CD14-positive monocyte (primary cell): ENCODE data around the gene GALK2. TPM values are rescaled to one million over a fixed set of nuclear protein-coding genes. Genes with fewer than 3 reads are reported as not detected.

ENCODE experiments used
- DNase-seq, 3 donors: peaks; one replicate each; pipeline ENCODE4 v3.0.0-alpha.2; 2011 to 2022
- H2AFZ ChIP-seq: 2 replicates; pipeline ENCODE4 v1.6.0; 2012; ENCODE audit warnings: mild to moderate bottlenecking, low read depth, low read length, inconsistent platforms; ENCODE audit not compliant: insufficient read depth, poor library complexity, severe bottlenecking
- H3K27ac ChIP-seq, 2 donors: 1 replicate in 1 of 2; 2 replicates in 1 of 2; pipeline ENCODE4 v1.5.1; 2012 to 2013; ENCODE audit warnings: low read length in 2 of 2, control low read depth in 1 of 2, inconsistent platforms in 1 of 2, low read depth in 1 of 2, mild to moderate bottlenecking in 1 of 2
- H3K27me3 ChIP-seq, 2 donors: one replicate each; pipeline versions ENCODE4 v1.6.0 to v1.6.1; 2011 to 2013; ENCODE audit warnings: low read length in 2 of 2; ENCODE audit not compliant: control insufficient read depth in 2 of 2, insufficient read depth in 2 of 2
- H3K36me3 ChIP-seq, 2 donors: replicated peaks in 1 of 2; 1 replicate in 1 of 2; 2 replicates in 1 of 2; pipeline versions ENCODE4 v1.5.1 to v1.6.1; 2012 to 2013; ENCODE audit warnings: low read length in 2 of 2, control low read depth in 1 of 2, inconsistent platforms in 1 of 2, mild to moderate bottlenecking in 1 of 2; ENCODE audit not compliant: insufficient read depth in 2 of 2, control insufficient read depth in 1 of 2
- H3K4me1 ChIP-seq, 2 donors: 1 replicate in 1 of 2; 2 replicates in 1 of 2; pipeline versions ENCODE4 v1.5.1 to v1.6.1; 2012 to 2013; ENCODE audit warnings: low read length in 2 of 2, control low read depth in 1 of 2, inconsistent platforms in 1 of 2, mild to moderate bottlenecking in 1 of 2, moderate library complexity in 1 of 2; ENCODE audit not compliant: insufficient read depth in 2 of 2, control insufficient read depth in 1 of 2
- H3K4me2 ChIP-seq: replicated peaks from 2 replicates; pipeline ENCODE3; 2012; ENCODE audit warnings: low read length, moderate library complexity, mild to moderate bottlenecking; ENCODE audit not compliant: poor library complexity, severe bottlenecking; ENCODE audit errors: extremely low read depth
- H3K4me3 ChIP-seq, 3 experiments: fragments of 200-600 bp in 1 of 3; sonication (generic) in 1 of 3; replicated peaks in 1 of 3; 1 replicate in 2 of 3; 2 replicates in 1 of 3; pipeline ENCODE4 v1.5.1; 2011 to 2013; ENCODE audit warnings: low read length in 3 of 3, mild to moderate bottlenecking in 3 of 3, control low read depth in 2 of 3, low read depth in 2 of 3, inconsistent platforms in 1 of 3, moderate library complexity in 1 of 3
- H3K79me2 ChIP-seq: 2 replicates; pipeline ENCODE4 v1.6.0; 2012; ENCODE audit warnings: mild to moderate bottlenecking, control low read depth, inconsistent platforms, low read length, moderate library complexity; ENCODE audit not compliant: insufficient read depth
- H3K9ac ChIP-seq: 2 replicates; pipeline ENCODE4 v1.6.0; 2017; ENCODE audit warnings: low read length, mild to moderate bottlenecking; ENCODE audit not compliant: insufficient read depth, poor library complexity, severe bottlenecking
- H3K9me3 ChIP-seq, 2 donors: replicated peaks in 1 of 2; 1 replicate in 1 of 2; 2 replicates in 1 of 2; pipeline versions ENCODE4 v1.5.1 to v1.6.1; 2012 to 2013; ENCODE audit warnings: low read length in 2 of 2, control low read depth in 1 of 2; ENCODE audit not compliant: control insufficient read depth in 1 of 2, insufficient read depth in 1 of 2
- H4K20me1 ChIP-seq: 2 replicates; pipeline ENCODE4 v1.6.0; 2012; ENCODE audit warnings: mild to moderate bottlenecking, low read length, control low read depth, moderate library complexity; ENCODE audit not compliant: insufficient read depth
- H3K27ac Mint-ChIP-seq, 7 donors: one replicate each; pipeline ENCODE4 v1.8.0; 2020; ENCODE audit warnings: mild to moderate bottlenecking in 7 of 7, mixed read lengths in 7 of 7, moderate library complexity in 6 of 7, inconsistent platforms in 2 of 7
- H3K27me3 Mint-ChIP-seq, 3 donors: one replicate each; pipeline ENCODE4 v1.8.0; 2021 to 2022; ENCODE audit warnings: low read depth in 3 of 3, mild to moderate bottlenecking in 3 of 3, mixed read lengths in 3 of 3, moderate library complexity in 3 of 3, inconsistent platforms in 1 of 3
- H3K36me3 Mint-ChIP-seq, 2 donors: one replicate each; pipeline ENCODE4 v1.8.0; 2020; ENCODE audit warnings: mixed read lengths in 2 of 2, inconsistent platforms in 1 of 2, mild to moderate bottlenecking in 1 of 2
- H3K4me1 Mint-ChIP-seq: one replicate; pipeline ENCODE4 v1.8.0; 2020; ENCODE audit warnings: mild to moderate bottlenecking, mixed read lengths
- H3K4me3 Mint-ChIP-seq, 2 donors: one replicate each; pipeline ENCODE4 v1.8.0; 2020; ENCODE audit warnings: mild to moderate bottlenecking in 2 of 2, mixed read lengths in 2 of 2, moderate library complexity in 1 of 2
- H3K9me3 Mint-ChIP-seq, 7 donors: one replicate each; pipeline ENCODE4 v1.8.0; 2020 to 2022; ENCODE audit warnings: mixed read lengths in 7 of 7, mild to moderate bottlenecking in 6 of 7, moderate library complexity in 6 of 7, inconsistent platforms in 2 of 7
- CTCF ChIP-seq: fragments of 200-600 bp; IDR thresholded peaks from one replicate; pipeline ENCODE4 v1.8.0; 2022; ENCODE audit warnings: antibody characterized with exemption, mild to moderate bottlenecking
- WGBS: methylation state at CpG from one replicate; pipeline ENCODE4 v1.1.5; 2013; ENCODE audit warnings: missing lambda C conversion rate; ENCODE audit not compliant: insufficient coverage; 5-methylcytosine and 5-hydroxymethylcytosine counted together
- intact Hi-C, 2 donors: fragments of 100-400 bp; cut with micrococcal nuclease; formaldehyde crosslinking; loops; one replicate each; pipeline versions ENCODE4 v1.15.0 to v1.15.1; 2023
- polyA plus RNA-seq, 3 donors: library from polyadenylated mRNA; depleted of rRNA in 1 of 3; unstranded in 2 of 3; stranded (reverse) in 1 of 3; fragments of 300-500 nt in 2 of 3; fragments of >200 nt in 1 of 3; fragmentation: Illumina TruSeq in 2 of 3; gene quantifications; 1 replicate in 2 of 3; 2 replicates in 1 of 3; pipeline ENCODE4 v1.2.3, GENCODE V29; 2012 to 2021

Gene GALK2
- polyA plus RNA-seq, 3 donors: 14.2 to 16.9 (median 14.5) TPM

DNA sequence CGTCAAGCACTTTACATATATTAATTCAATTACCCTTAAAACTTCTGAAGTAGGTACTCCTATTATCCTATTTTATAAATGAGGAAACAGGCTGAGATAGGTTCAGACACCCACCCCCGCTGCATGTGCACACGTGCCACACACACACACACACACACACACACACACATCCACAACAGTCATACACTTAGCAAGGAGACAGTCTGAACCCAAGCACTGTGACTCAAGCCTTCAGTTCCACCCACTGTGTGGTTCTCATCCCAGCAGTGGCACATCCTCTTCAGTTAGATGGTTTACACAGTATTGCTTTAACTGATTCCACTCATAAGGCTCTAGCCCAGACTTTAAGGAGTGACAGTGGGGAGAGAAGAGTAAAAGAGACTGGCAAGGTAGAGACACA, 161.9 kb downstream of the GALK2 start:
- Mint-ChIP-seq H3K9me3 (no peaks in the 10 kb centered on the region), H3K27me3 (no peaks in the 10 kb centered on the region), H3K4me1 (no peaks in the 10 kb centered on the region), H3K27ac (no peak overlapping the region), H3K36me3 (peaks cover 30 to 34% of the 10 kb centered on the region in 2 donors), H3K4me3 (no peak overlapping the region)
- no peaks in the 10 kb centered on the region for H3K4me1 ChIP-seq
- no peaks in the 10 kb centered on the region for H3K9me3 ChIP-seq
- 50% methylated on average over 1 of the region's 3 CpGs for WGBS
- H3K36me3 ChIP-seq: peaks cover 17 to 27% of the 10 kb centered on the region in 2 donors
- H3K4me3 ChIP-seq: no peak overlapping the region
- intact Hi-C loops: no loop called here
- no peaks in the 10 kb centered on the region for H3K79me2 ChIP-seq
- H4K20me1 ChIP-seq: no peaks in the 10 kb centered on the region
- H3K9ac ChIP-seq: no peak overlapping the region
- no peak for TF ChIP-seq CTCF
- no peak for DNase-seq
- no peak overlapping the region for H3K4me2 ChIP-seq
- H2AFZ ChIP-seq: no peak overlapping the region
- H3K27ac ChIP-seq: no peak overlapping the region
- H3K27me3 ChIP-seq: no peaks in the 10 kb centered on the region

- Histone ChIP-seq H3K9ac (no peak overlapping the region), H3K36me3 (peaks cover 0 to 10% of the 10 kb centered on the region in 2 donors), H3K4me2 (no peak overlapping the region), H3K9me3 (peaks cover 2 to 12% of the 10 kb centered on the region in 2 donors), H3K27me3 (no peaks in the 10 kb centered on the region), H2AFZ (no peak overlapping the region), H3K4me1 (no peaks in the 10 kb centered on the region), H3K4me3 (no peak overlapping the region), H4K20me1 (no peaks in the 10 kb centered on the region), H3K79me2 (no peaks in the 10 kb centered on the region), H3K27ac (no peak overlapping the region)
- H3K9me3 Mint-ChIP-seq: peaks cover 8 to 31% (median 17%) of the 10 kb centered on the region in 7 donors
- no peak overlapping the region for H3K27ac Mint-ChIP-seq
- peaks cover 28 to 41% of the 10 kb centered on the region in 2 donors for H3K36me3 Mint-ChIP-seq
- TF ChIP-seq CTCF: no peak
- H3K27me3 Mint-ChIP-seq: peaks cover 0 to 2% (median 0%) of the 10 kb centered on the region in 3 donors
- DNase-seq: no peak
- intact Hi-C loops: no loop called here
- peaks cover 4% of the 10 kb centered on the region for H3K4me1 Mint-ChIP-seq
- H3K4me3 Mint-ChIP-seq: no peak overlapping the region
- WGBS: 83% methylated on average over 7 of the region's 10 CpGs
Measured at GRCh38 chr15:49339656-49340055, 169.6 kb downstream of the GALK2 start.
